BJ (cell line): ENCODE data around the gene RAET1L. TPM values are rescaled to one million over a fixed set of nuclear protein-coding genes. Genes with fewer than 3 reads are reported as not detected.
"Not testable (repeated sequence)": the region's sequence is repeated elsewhere in the genome, so short reads cannot be mapped to it uniquely, and the experiment has no call there.

Source experiments
- CTCF ChIA-PET: fragments of 350-600 bp; formaldehyde crosslinking; extraction: SDS; loops from one replicate; lab custom pipeline; 2021; ENCODE audit warnings: antibody characterized with exemption, inconsistent platforms; lab: Yijun Ruan, JAX
- POLR2A ChIA-PET: fragments of 300-600 bp; sonication (Branson Sonifier 250); formaldehyde crosslinking; extraction: SDS; loops from one replicate; lab custom pipeline; 2021; ENCODE audit warnings: antibody characterized with exemption; lab: Charles Lee
- DNase-seq: peaks from one replicate; pipeline ENCODE4 v3.0.0-alpha.2; 2011; ENCODE audit warnings: low read depth
- H3K27me3 ChIP-seq: 2 replicates; pipeline ENCODE4 v1.6.0; 2011; ENCODE audit warnings: low read length; ENCODE audit not compliant: control insufficient read depth, insufficient read depth
- H3K36me3 ChIP-seq: 2 replicates; pipeline ENCODE4 v1.5.1; 2011; ENCODE audit warnings: low read length; ENCODE audit not compliant: control insufficient read depth, insufficient read depth
- H3K4me3 ChIP-seq: 2 replicates; pipeline ENCODE4 v1.5.1; 2011; ENCODE audit warnings: low read depth, mild to moderate bottlenecking, control low read depth, low read length
- polyA plus RNA-seq: library from polyadenylated mRNA; depleted of rRNA; stranded (reverse); fragments of >200 nt; gene quantifications from 2 replicates; pipeline ENCODE4 v1.2.3, GENCODE V29; 2011; rRNA removed
- TF ChIP-seq, protein P1 (sequence below): IDR thresholded peaks from 2 replicates; pipeline ENCODE4 v1.5.1; 2011; ENCODE audit warnings: low read depth, mild to moderate bottlenecking, control low read depth, inconsistent platforms, low read length, moderate library complexity; ENCODE audit not compliant: insufficient read depth

RAET1L gene
- polyA plus RNA-seq, 1 experiment = not detected

DNA sequence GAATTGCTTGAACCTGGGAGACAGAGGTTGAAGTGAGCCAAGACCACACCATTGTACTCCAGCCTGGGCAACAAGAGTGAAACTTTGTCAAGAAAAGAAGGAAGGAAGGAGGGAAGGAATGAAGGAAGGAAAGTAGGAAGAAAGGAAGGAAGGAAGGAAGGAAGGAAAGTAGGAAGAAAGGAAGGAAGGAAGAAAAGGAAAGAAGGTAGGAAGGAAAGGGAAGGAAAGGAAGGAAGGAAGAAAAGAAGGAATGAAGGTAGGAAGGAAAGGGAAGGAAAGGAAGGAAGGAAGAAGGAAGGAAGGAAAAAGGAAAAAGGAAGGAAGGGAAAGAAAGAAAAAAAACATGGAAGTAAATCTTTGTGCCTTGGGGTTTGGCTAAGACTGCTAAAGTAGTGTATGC, 49.9 kb downstream of the RAET1L start:
- H3K4me3 ChIP-seq = no peak overlapping the region
- no peaks in the 10 kb centered on the region for H3K36me3 ChIP-seq
- CTCF ChIA-PET = no interaction called here
- POLR2A ChIA-PET = no interaction called here
- TF ChIP-seq, protein P1, sequence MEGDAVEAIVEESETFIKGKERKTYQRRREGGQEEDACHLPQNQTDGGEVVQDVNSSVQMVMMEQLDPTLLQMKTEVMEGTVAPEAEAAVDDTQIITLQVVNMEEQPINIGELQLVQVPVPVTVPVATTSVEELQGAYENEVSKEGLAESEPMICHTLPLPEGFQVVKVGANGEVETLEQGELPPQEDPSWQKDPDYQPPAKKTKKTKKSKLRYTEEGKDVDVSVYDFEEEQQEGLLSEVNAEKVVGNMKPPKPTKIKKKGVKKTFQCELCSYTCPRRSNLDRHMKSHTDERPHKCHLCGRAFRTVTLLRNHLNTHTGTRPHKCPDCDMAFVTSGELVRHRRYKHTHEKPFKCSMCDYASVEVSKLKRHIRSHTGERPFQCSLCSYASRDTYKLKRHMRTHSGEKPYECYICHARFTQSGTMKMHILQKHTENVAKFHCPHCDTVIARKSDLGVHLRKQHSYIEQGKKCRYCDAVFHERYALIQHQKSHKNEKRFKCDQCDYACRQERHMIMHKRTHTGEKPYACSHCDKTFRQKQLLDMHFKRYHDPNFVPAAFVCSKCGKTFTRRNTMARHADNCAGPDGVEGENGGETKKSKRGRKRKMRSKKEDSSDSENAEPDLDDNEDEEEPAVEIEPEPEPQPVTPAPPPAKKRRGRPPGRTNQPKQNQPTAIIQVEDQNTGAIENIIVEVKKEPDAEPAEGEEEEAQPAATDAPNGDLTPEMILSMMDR = no peak
- H3K27me3 ChIP-seq = peaks cover 24% of the 10 kb centered on the region
- no peak for DNase-seq

DNA sequence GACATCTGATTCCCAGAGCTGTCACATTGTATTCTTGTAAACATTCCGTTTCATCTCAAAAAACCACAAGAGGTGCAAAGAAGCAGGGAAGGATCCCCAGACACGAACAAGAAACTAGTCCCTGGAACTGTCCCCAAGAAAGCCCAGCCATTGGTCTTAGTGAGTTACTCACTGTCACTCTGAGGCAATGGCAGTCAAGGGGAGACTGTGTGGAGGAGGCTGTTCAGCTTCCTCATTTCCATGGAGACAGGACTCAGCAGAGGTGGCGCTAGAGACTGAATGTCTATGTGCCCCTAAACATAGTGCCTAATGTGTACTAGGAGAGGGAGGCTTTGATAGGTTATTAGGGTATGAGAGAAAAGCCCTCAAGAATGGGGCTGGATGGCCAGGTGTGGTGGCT, 50.5 kb downstream of the RAET1L start:
- TF ChIP-seq, protein P1 = no peak
- CTCF ChIA-PET = no interaction called here

DNA sequence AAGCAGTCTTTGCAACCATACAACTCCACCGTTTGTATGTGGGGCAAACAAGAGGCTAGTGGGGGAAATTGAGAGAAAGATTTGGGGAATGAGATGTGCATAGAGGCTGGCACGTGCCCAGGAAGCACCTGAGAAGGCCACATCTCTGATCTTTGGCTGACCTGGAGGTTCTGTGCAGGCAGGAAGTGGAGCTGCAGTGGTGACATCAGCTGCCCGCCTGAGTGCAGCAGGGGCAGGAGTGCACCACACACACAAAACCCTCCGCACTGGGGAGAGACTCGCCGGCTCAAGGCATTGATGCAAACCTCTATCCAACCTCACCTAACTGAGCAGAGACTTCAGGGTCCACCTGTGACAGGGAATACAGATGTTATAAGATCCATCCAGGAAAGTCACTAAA, 50.9 kb downstream of the RAET1L start:
- H3K4me3 ChIP-seq, POLR2A ChIA-PET, H3K36me3 ChIP-seq, DNase-seq: not testable (repeated sequence)
- H3K27me3 ChIP-seq = peaks cover 30% of the 10 kb centered on the region
- CTCF ChIA-PET = interaction anchor here (0.6 kb wide), 1 partner anchor 35 kb away, joined by 4 read pairs; no protein-coding TSS in a partner anchor

More for the DNA sequence above, 50.5 kb downstream of the RAET1L start:
- DNase-seq = no peak
- POLR2A ChIA-PET = no interaction called here
- Histone ChIP-seq H3K36me3 (no peaks in the 10 kb centered on the region), H3K27me3 (peaks cover 29% of the 10 kb centered on the region), H3K4me3 (no peak overlapping the region)

GRCh38 chr6:149969635-149970034, 55.7 kb downstream of the RAET1L start:
- peaks cover 31% of the 10 kb centered on the region for H3K27me3 ChIP-seq
- no peaks in the 10 kb centered on the region for H3K36me3 ChIP-seq
- DNase-seq = no peak
- ChIA-PET CTCF (no interaction called here), POLR2A (no interaction called here)
- no peak overlapping the region for H3K4me3 ChIP-seq
- TF ChIP-seq, protein P1 = no peak

GRCh38 chr6:149968909-149969308, 56.4 kb downstream of the RAET1L start:
- POLR2A ChIA-PET, H3K4me3 ChIP-seq, DNase-seq, H3K36me3 ChIP-seq, CTCF ChIA-PET: not testable (repeated sequence)
- peaks cover 35% of the 10 kb centered on the region for H3K27me3 ChIP-seq

Other genes with a start within 250 kb of the RAET1L start
- gene LRP11, start 161.2 kb downstream of the RAET1L start, polyA plus RNA-seq = 26.3 and 32.6 TPM in 2 replicates
- gene RAET1E, start 127.4 kb downstream of the RAET1L start, polyA plus RNA-seq = 0.22 and 0.31 TPM in 2 replicates
- gene RAET1G, start 102.4 kb downstream of the RAET1L start, polyA plus RNA-seq = 0.77 and 1.1 TPM in 2 replicates
- gene ULBP2, start 83.5 kb downstream of the RAET1L start, polyA plus RNA-seq = 15.1 and 22.8 TPM in 2 replicates
- gene ULBP1, start 61.6 kb downstream of the RAET1L start, polyA plus RNA-seq = 2.6 TPM in 2 replicates
- gene ULBP3, start 43.6 kb upstream of the RAET1L start, polyA plus RNA-seq = 5.6 and 6.0 TPM in 2 replicates
- gene PPP1R14C, start 117.5 kb upstream of the RAET1L start, polyA plus RNA-seq = 0.05 and 0.11 TPM in 2 replicates